ENCODE measurements around the gene SYNPO2.
A peak's percentile ranks its signal among the peaks of the same experiment; 100 is the strongest.
"Not testable (repeated sequence)": the region's sequence is repeated elsewhere in the genome, so short reads cannot be mapped to it uniquely, and the experiment has no call there.

Gene SYNPO2

GRCh38 chr4:119067670-119068360 is 179.2 kb downstream of the SYNPO2 start:
- not testable (repeated sequence) for DNase-seq (ENCODE audit: low read depth)

- peak; percentile 21 for DNase-seq (ENCODE audit: low read depth)
These were observed 179.9 kb downstream of the SYNPO2 start for GRCh38 chr4:119068529-119068962.

- DNase-seq (ENCODE audit: low read depth), result no peak
These were observed 181.6 kb downstream of the SYNPO2 start for GRCh38 chr4:119070301-119070700.

- DNase-seq (ENCODE audit: low read depth), result no peak
These were observed 192.3 kb downstream of the SYNPO2 start for GRCh38 chr4:119080721-119081541.

- no peak for DNase-seq (ENCODE audit: low read depth)
These were observed 192.8 kb downstream of the SYNPO2 start for GRCh38 chr4:119081542-119081859.

- DNase-seq (ENCODE audit: low read depth), result no peak
These were observed 193.3 kb downstream of the SYNPO2 start for GRCh38 chr4:119081943-119082342.

- DNase-seq (ENCODE audit: low read depth), result no peak
These were observed 194.0 kb downstream of the SYNPO2 start for GRCh38 chr4:119082661-119083060.

GRCh38 chr4:119084513-119084912 is 195.9 kb downstream of the SYNPO2 start:
- no peak for DNase-seq (ENCODE audit: low read depth)

GRCh38 chr4:119087121-119087520 is 198.5 kb downstream of the SYNPO2 start:
- no peak for DNase-seq (ENCODE audit: low read depth)

GRCh38 chr4:119087656-119088055 is 199.0 kb downstream of the SYNPO2 start:
- DNase-seq (ENCODE audit: low read depth), result no peak

GRCh38 chr4:119093042-119093827 is 204.6 kb downstream of the SYNPO2 start:
- DNase-seq (ENCODE audit: low read depth), result no peak

- DNase-seq (ENCODE audit: low read depth), result no peak
These were observed 208.7 kb downstream of the SYNPO2 start for GRCh38 chr4:119097282-119097900.

- no peak for DNase-seq (ENCODE audit: low read depth)
These were observed 209.7 kb downstream of the SYNPO2 start for GRCh38 chr4:119098306-119098705.

GRCh38 chr4:119099227-119099810 is 210.7 kb downstream of the SYNPO2 start:
- DNase-seq (ENCODE audit: low read depth), result peak; percentile 95

GRCh38 chr4:119100655-119101054 is 212.0 kb downstream of the SYNPO2 start:
- no peak for DNase-seq (ENCODE audit: low read depth)

GRCh38 chr4:119103263-119103662 is 214.6 kb downstream of the SYNPO2 start:
- DNase-seq (ENCODE audit: low read depth), result peak; percentile 99

GRCh38 chr4:119104644-119105273 is 216.1 kb downstream of the SYNPO2 start:
- no peak for DNase-seq (ENCODE audit: low read depth)

- no peak for DNase-seq (ENCODE audit: low read depth)
These were observed 217.0 kb downstream of the SYNPO2 start for GRCh38 chr4:119105605-119106004.

GRCh38 chr4:119106036-119107000 is 217.7 kb downstream of the SYNPO2 start:
- DNase-seq (ENCODE audit: low read depth), result no peak

GRCh38 chr4:119110121-119110520 is 221.5 kb downstream of the SYNPO2 start:
- DNase-seq (ENCODE audit: low read depth), result peak; percentile 44

All from amniotic epithelial cell (primary cell).